ENCODE results near the gene PLCE1. TPM values are rescaled to one million over a fixed set of nuclear protein-coding genes. Genes with fewer than 3 reads are reported as not detected.
A peak's percentile ranks its signal among the peaks of the same experiment; 100 is the strongest.

Gene PLCE1
- total and polyA plus RNA-seq, 2 experiments from 2014 or later: 1.6 to 1.9 TPM

DNA sequence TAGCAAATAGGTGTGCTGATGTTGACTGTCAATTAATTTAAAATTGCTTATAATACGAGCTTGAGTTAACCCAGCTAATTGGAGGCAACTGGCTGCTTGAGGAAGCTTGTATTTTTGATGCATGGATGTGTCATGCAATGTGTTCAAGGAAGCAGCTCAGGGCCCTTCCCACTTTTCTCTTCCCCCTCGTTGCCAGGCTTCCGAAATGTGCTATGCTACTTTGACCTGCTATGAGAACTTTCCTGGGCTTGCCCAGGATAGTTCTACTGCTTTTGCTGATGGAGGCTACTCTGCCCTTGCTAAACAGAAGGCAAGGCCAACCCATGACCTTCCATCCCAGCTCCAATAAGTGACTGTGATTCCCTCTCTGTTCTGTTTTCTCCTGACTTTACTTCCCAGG lies 24.4 kb downstream of the PLCE1 start:
- TF ChIP-seq, protein P1, sequence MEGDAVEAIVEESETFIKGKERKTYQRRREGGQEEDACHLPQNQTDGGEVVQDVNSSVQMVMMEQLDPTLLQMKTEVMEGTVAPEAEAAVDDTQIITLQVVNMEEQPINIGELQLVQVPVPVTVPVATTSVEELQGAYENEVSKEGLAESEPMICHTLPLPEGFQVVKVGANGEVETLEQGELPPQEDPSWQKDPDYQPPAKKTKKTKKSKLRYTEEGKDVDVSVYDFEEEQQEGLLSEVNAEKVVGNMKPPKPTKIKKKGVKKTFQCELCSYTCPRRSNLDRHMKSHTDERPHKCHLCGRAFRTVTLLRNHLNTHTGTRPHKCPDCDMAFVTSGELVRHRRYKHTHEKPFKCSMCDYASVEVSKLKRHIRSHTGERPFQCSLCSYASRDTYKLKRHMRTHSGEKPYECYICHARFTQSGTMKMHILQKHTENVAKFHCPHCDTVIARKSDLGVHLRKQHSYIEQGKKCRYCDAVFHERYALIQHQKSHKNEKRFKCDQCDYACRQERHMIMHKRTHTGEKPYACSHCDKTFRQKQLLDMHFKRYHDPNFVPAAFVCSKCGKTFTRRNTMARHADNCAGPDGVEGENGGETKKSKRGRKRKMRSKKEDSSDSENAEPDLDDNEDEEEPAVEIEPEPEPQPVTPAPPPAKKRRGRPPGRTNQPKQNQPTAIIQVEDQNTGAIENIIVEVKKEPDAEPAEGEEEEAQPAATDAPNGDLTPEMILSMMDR (IDR thresholded peaks at IDR 0.05; ENCODE audit: low read depth, low read length): no peak
- Histone ChIP-seq H3K27me3 (no peaks in the 10 kb centered on the region), H3K27ac (no peak overlapping the region), H3K9me3 (ENCODE audit: low read depth) (no peaks in the 10 kb centered on the region), H3K4me3 (no peak overlapping the region), H3K36me3 (no peaks in the 10 kb centered on the region), H3K4me1 (ENCODE audit: low read depth) (no peaks in the 10 kb centered on the region)
- no peak for DNase-seq (ENCODE audit: low read depth in 1 of 2, low spot score in 1 of 2)

DNA sequence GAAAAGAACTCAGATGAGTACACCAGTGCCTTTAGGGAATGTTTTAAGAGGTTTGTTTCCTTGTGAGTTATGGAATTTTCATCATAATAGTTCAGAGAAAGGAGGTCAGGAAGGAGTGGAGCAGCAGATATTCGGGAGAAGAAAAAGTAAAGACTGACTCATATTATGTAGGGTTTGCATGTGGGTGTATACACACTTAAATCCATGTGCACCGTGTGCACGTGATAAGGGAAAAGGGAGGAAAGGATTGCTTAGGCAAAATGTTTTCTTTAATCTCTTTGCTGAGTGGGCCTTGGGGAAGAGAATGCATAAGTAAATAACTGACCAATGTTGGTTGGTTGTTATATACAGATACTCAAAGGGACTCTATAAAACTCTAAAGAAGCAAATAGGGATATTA lies 30.2 kb downstream of the PLCE1 start:
- Histone ChIP-seq H3K4me3 (no peak overlapping the region), H3K9me3 (ENCODE audit: low read depth) (no peaks in the 10 kb centered on the region), H3K4me1 (ENCODE audit: low read depth) (no peaks in the 10 kb centered on the region), H3K36me3 (no peaks in the 10 kb centered on the region), H3K27me3 (no peaks in the 10 kb centered on the region), H3K27ac (no peak overlapping the region)
- DNase-seq (ENCODE audit: low read depth in 1 of 2, low spot score in 1 of 2): peak in 1 of 2 donors; percentile 20
- TF ChIP-seq, protein P1 (IDR thresholded peaks at IDR 0.05; ENCODE audit: low read depth, low read length): no peak

DNA sequence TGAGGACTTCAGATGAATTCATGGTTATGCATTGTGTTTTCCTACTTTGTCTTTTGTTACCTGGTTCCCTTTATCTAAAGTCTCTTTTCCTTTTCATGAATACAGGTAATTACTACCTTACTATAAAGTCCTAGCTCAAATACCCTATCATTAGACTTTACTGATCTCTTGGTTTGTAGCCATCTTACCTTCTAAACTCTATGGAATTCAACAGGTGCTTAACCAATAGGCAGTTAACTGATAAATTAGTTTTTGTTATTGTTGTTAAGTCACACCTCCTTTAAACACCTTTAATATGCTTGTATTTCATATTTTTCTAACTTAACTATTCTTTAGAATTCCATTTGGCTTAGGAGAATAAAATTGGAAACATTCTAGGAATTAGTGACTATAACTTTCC lies 30.7 kb downstream of the PLCE1 start:
- H3K36me3 ChIP-seq: no peaks in the 10 kb centered on the region
- TF ChIP-seq, protein P1 (IDR thresholded peaks at IDR 0.05; ENCODE audit: low read depth, low read length): no peak
- no peak for DNase-seq (ENCODE audit: low read depth in 1 of 2, low spot score in 1 of 2)
- H3K4me1 ChIP-seq (ENCODE audit: low read depth): no peaks in the 10 kb centered on the region
- H3K27ac ChIP-seq: no peak overlapping the region
- no peaks in the 10 kb centered on the region for H3K27me3 ChIP-seq
- no peaks in the 10 kb centered on the region for H3K9me3 ChIP-seq (ENCODE audit: low read depth)
- H3K4me3 ChIP-seq: no peak overlapping the region

GRCh38 chr10:94025806-94026205 lies 32.1 kb downstream of the PLCE1 start:
- Histone ChIP-seq H3K4me3 (no peak overlapping the region), H3K9me3 (ENCODE audit: low read depth) (no peaks in the 10 kb centered on the region), H3K27me3 (no peaks in the 10 kb centered on the region), H3K4me1 (ENCODE audit: low read depth) (no peaks in the 10 kb centered on the region), H3K36me3 (no peaks in the 10 kb centered on the region), H3K27ac (no peak overlapping the region)
- TF ChIP-seq, protein P1 (IDR thresholded peaks at IDR 0.05; ENCODE audit: low read depth, low read length): no peak
- DNase-seq (ENCODE audit: low read depth in 1 of 2, low spot score in 1 of 2): no peak

GRCh38 chr10:94027197-94027596 lies 33.5 kb downstream of the PLCE1 start:
- no peaks in the 10 kb centered on the region for H3K9me3 ChIP-seq (ENCODE audit: low read depth)
- no peak overlapping the region for H3K27ac ChIP-seq
- TF ChIP-seq, protein P1 (IDR thresholded peaks at IDR 0.05; ENCODE audit: low read depth, low read length): no peak
- no peak overlapping the region for H3K4me3 ChIP-seq
- H3K27me3 ChIP-seq: no peaks in the 10 kb centered on the region
- H3K36me3 ChIP-seq: no peaks in the 10 kb centered on the region
- no peaks in the 10 kb centered on the region for H3K4me1 ChIP-seq (ENCODE audit: low read depth)
- DNase-seq (ENCODE audit: low read depth in 1 of 2, low spot score in 1 of 2): peak in 1 of 2 donors; percentile 46

GRCh38 chr10:94029955-94030354 lies 36.2 kb downstream of the PLCE1 start:
- Histone ChIP-seq H3K4me3 (no peak overlapping the region), H3K4me1 (ENCODE audit: low read depth) (no peaks in the 10 kb centered on the region), H3K9me3 (ENCODE audit: low read depth) (no peaks in the 10 kb centered on the region), H3K27me3 (no peaks in the 10 kb centered on the region), H3K27ac (no peak overlapping the region), H3K36me3 (no peaks in the 10 kb centered on the region)
- DNase-seq (ENCODE audit: low read depth in 1 of 2, low spot score in 1 of 2): no peak
- TF ChIP-seq, protein P1 (IDR thresholded peaks at IDR 0.05; ENCODE audit: low read depth, low read length): no peak
